Breast epithelium (tissue), 4 donors: ENCODE data around the gene CDKN2AIP. TPM values are rescaled to one million over a fixed set of nuclear protein-coding genes. Genes with fewer than 3 reads are reported as not detected.

Source experiments
- DNase-seq, 2 donors: peaks; one replicate each; pipeline ENCODE4 v3.0.0-alpha.2; 2019; ENCODE audit warnings: low spot score in 2 of 2
- H3K27ac ChIP-seq, 2 donors: fragments of 200-600 bp; sonication (generic) in 1 of 2; one replicate each; pipeline ENCODE4 v1.5.1; 2016 to 2019; ENCODE audit warnings: mild to moderate bottlenecking in 1 of 2
- H3K27me3 ChIP-seq, 2 donors: fragments of 200-600 bp; sonication (generic) in 1 of 2; one replicate each; pipeline versions ENCODE4 v1.5.1 to v1.6.0; 2017 to 2019; ENCODE audit warnings: control low read depth in 1 of 2, mild to moderate bottlenecking in 1 of 2
- H3K36me3 ChIP-seq: fragments of 200-600 bp; one replicate; pipeline ENCODE4 v1.5.1; 2019
- H3K4me1 ChIP-seq, 2 donors: fragments of 200-600 bp; sonication (generic); one replicate each; pipeline ENCODE4 v1.5.1; 2016 to 2019; ENCODE audit warnings: control low read depth in 1 of 2
- H3K4me3 ChIP-seq, 3 donors: fragments of 200-600 bp; sonication (generic); 1 replicate in 2 of 3; 2 replicates in 1 of 3; pipeline ENCODE4 v1.5.1; 2016 to 2019; ENCODE audit warnings: mild to moderate bottlenecking in 3 of 3, moderate library complexity in 2 of 3
- H3K9me3 ChIP-seq, 2 donors: fragments of 200-600 bp; sonication (generic) in 1 of 2; one replicate each; pipeline ENCODE4 v1.5.1; 2016 to 2019; ENCODE audit warnings: control low read depth in 1 of 2
- CTCF ChIP-seq, 3 donors: fragments of 450-650 bp; IDR thresholded peaks; one replicate each; pipeline ENCODE4 v1.5.1; 2016 to 2017; ENCODE audit warnings: antibody characterized with exemption in 3 of 3, mild to moderate bottlenecking in 3 of 3, moderate library complexity in 3 of 3
- POLR2A ChIP-seq: fragments of 450-650 bp; IDR thresholded peaks from one replicate; pipeline ENCODE4 v1.6.1; 2016; ENCODE audit warnings: antibody characterized with exemption, mild to moderate bottlenecking, moderate library complexity
- POLR2AphosphoS5 ChIP-seq, 3 donors: sonication (generic); formaldehyde crosslinking; IDR thresholded peaks; one replicate each; pipeline ENCODE4 v1.6.1; 2017; ENCODE audit warnings: antibody characterized with exemption in 3 of 3
- intact Hi-C: fragments of 100-400 bp; cut with DNase I; formaldehyde crosslinking; loops from one replicate; pipeline ENCODE4 v1.15.1; 2023; ENCODE audit warnings: low total_unique reads
- total RNA-seq, 3 donors: library from RNA; depleted of rRNA; stranded (reverse); fragments of >200 nt; gene quantifications; one replicate each; pipeline ENCODE4 v1.1.0, GENCODE V29; 2016

CDKN2AIP gene
- total RNA-seq, 3 donors from 2014 or later: 22.2 to 37.3 (median 23.3) TPM

- no peak for DNase-seq
- intact Hi-C loops: no loop called here
- Histone ChIP-seq H3K4me1 (no peaks in the 10 kb centered on the region), H3K27ac (no peak overlapping the region), H3K36me3 (no peaks in the 10 kb centered on the region), H3K27me3 (no peaks in the 10 kb centered on the region), H3K9me3 (no peaks in the 10 kb centered on the region), H3K4me3 (no peak overlapping the region)
- no peak for TF ChIP-seq CTCF (IDR thresholded peaks at IDR 0.05)
- TF ChIP-seq POLR2AphosphoS5 (IDR thresholded peaks at IDR 0.05): no peak
- TF ChIP-seq POLR2A: no peak
Observed at GRCh38 chr4:183485411-183486160, 41.1 kb downstream of the CDKN2AIP start.

- no peak for TF ChIP-seq POLR2A
- TF ChIP-seq CTCF (IDR thresholded peaks at IDR 0.05): no peak
- no peak for TF ChIP-seq POLR2AphosphoS5 (IDR thresholded peaks at IDR 0.05)
Observed at GRCh38 chr4:183492791-183493222, 48.4 kb downstream of the CDKN2AIP start.

GRCh38 chr4:183493246-183493645, 48.8 kb downstream of the CDKN2AIP start:
- H3K4me1 ChIP-seq: no peaks in the 10 kb centered on the region
- H3K4me3 ChIP-seq: no peak overlapping the region
- intact Hi-C loops: no loop called here
- H3K36me3 ChIP-seq: no peaks in the 10 kb centered on the region
- no peak overlapping the region for H3K27ac ChIP-seq
- H3K27me3 ChIP-seq: no peaks in the 10 kb centered on the region
- H3K9me3 ChIP-seq: no peaks in the 10 kb centered on the region
- no peak for TF ChIP-seq POLR2AphosphoS5 (IDR thresholded peaks at IDR 0.05)
- TF ChIP-seq POLR2A: no peak
- no peak for TF ChIP-seq CTCF (IDR thresholded peaks at IDR 0.05)
- no peak for DNase-seq

More at GRCh38 chr4:183492791-183493222, 48.4 kb downstream of the CDKN2AIP start:
- Histone ChIP-seq H3K9me3 (no peaks in the 10 kb centered on the region), H3K4me1 (no peaks in the 10 kb centered on the region), H3K27ac (no peak overlapping the region), H3K36me3 (no peaks in the 10 kb centered on the region), H3K4me3 (no peak overlapping the region), H3K27me3 (no peaks in the 10 kb centered on the region)
- no peak for DNase-seq
- intact Hi-C loops: no loop called here

GRCh38 chr4:183495184-183495583, 50.7 kb downstream of the CDKN2AIP start:
- no peaks in the 10 kb centered on the region for H3K9me3 ChIP-seq
- no peak for TF ChIP-seq POLR2A
- no peak for TF ChIP-seq POLR2AphosphoS5 (IDR thresholded peaks at IDR 0.05)
- TF ChIP-seq CTCF (IDR thresholded peaks at IDR 0.05): no peak

More at GRCh38 chr4:183495184-183495583, 50.7 kb downstream of the CDKN2AIP start:
- Histone ChIP-seq H3K27me3 (no peaks in the 10 kb centered on the region), H3K36me3 (no peaks in the 10 kb centered on the region), H3K27ac (no peak overlapping the region), H3K4me3 (no peak overlapping the region), H3K4me1 (no peaks in the 10 kb centered on the region)
- no peak for DNase-seq
- intact Hi-C loops: no loop called here

Other genes with a start within 250 kb of the CDKN2AIP start
- gene CLDN22, start 124.4 kb upstream of the CDKN2AIP start, total RNA-seq: not detected
- not detected for gene CLDN24, start 122.2 kb upstream of the CDKN2AIP start, total RNA-seq
- 10 to 100 TPM in 2 of 3 donors, 1 to 10 TPM in 1; 7.9 to 23.0 (median 13.8) TPM for gene ING2, start 60.4 kb downstream of the CDKN2AIP start, total RNA-seq
- gene RWDD4, start 214.5 kb downstream of the CDKN2AIP start, total RNA-seq: 10 to 100 TPM; 19.3 to 27.2 (median 20.8) TPM
- gene TRAPPC11, start 214.7 kb downstream of the CDKN2AIP start, total RNA-seq: 10 to 100 TPM; 39.0 to 86.8 (median 43.0) TPM